Measurements from ENCODE around the gene DOCK3. TPM values are rescaled to one million over a fixed set of nuclear protein-coding genes. Genes with fewer than 3 reads are reported as not detected.
"Not testable (repeated sequence)": the region's sequence is repeated elsewhere in the genome, so short reads cannot be mapped to it uniquely, and the experiment has no call there.

DOCK3 gene
- polyA plus RNA-seq, 1 donor from 2014 or later: not detected

- H3K9me3 Mint-ChIP-seq: peaks cover 10 to 13% (median 13%) of the 10 kb centered on the region in 3 donors
- H3K36me3 Mint-ChIP-seq: peaks cover 4% of the 10 kb centered on the region
- H3K27me3 Mint-ChIP-seq: peaks cover 5% of the 10 kb centered on the region
- H3K27ac Mint-ChIP-seq: no peak overlapping the region
- H3K4me3 Mint-ChIP-seq: no peak overlapping the region
- no peaks in the 10 kb centered on the region for H3K4me1 Mint-ChIP-seq
Observed at GRCh38 chr3:50890688-50891344, 216.1 kb downstream of the DOCK3 start.

- not testable (repeated sequence) for H3K36me3 Mint-ChIP-seq, H3K4me1 Mint-ChIP-seq, H3K27me3 Mint-ChIP-seq, H3K4me3 Mint-ChIP-seq, H3K9me3 Mint-ChIP-seq, H3K27ac Mint-ChIP-seq
Observed at GRCh38 chr3:50901097-50901496, 226.4 kb downstream of the DOCK3 start.

- H3K9me3 Mint-ChIP-seq: peaks cover 5 to 8% (median 8%) of the 10 kb centered on the region in 3 donors
- H3K4me3 Mint-ChIP-seq: no peak overlapping the region
- H3K36me3 Mint-ChIP-seq: no peaks in the 10 kb centered on the region
- peaks cover 1% of the 10 kb centered on the region for H3K27me3 Mint-ChIP-seq
- H3K27ac Mint-ChIP-seq: no peak overlapping the region
- no peaks in the 10 kb centered on the region for H3K4me1 Mint-ChIP-seq
Observed at GRCh38 chr3:50912746-50913145, 238.0 kb downstream of the DOCK3 start.

- Mint-ChIP-seq H3K4me3 (no peak overlapping the region), H3K4me1 (no peaks in the 10 kb centered on the region), H3K27me3 (peaks cover 1% of the 10 kb centered on the region), H3K9me3 (peaks cover 2 to 4% (median 2%) of the 10 kb centered on the region in 3 donors), H3K36me3 (no peaks in the 10 kb centered on the region), H3K27ac (no peak overlapping the region)
Observed at GRCh38 chr3:50913260-50913659, 238.5 kb downstream of the DOCK3 start.

GRCh38 chr3:50922071-50922470, 247.3 kb downstream of the DOCK3 start:
- H3K27ac Mint-ChIP-seq: not testable (repeated sequence)

GRCh38 chr3:50923955-50924354, 249.2 kb downstream of the DOCK3 start:
- no peak overlapping the region for H3K27ac Mint-ChIP-seq
- no peaks in the 10 kb centered on the region for H3K36me3 Mint-ChIP-seq
- no peaks in the 10 kb centered on the region for H3K4me1 Mint-ChIP-seq
- H3K4me3 Mint-ChIP-seq: no peak overlapping the region
- H3K9me3 Mint-ChIP-seq: peaks cover 0 to 20% (median 6%) of the 10 kb centered on the region in 3 donors
- peaks cover 11% of the 10 kb centered on the region for H3K27me3 Mint-ChIP-seq

More at GRCh38 chr3:50922071-50922470, 247.3 kb downstream of the DOCK3 start:
- H3K36me3 Mint-ChIP-seq, H3K4me1 Mint-ChIP-seq, H3K4me3 Mint-ChIP-seq: not testable (repeated sequence)
- Mint-ChIP-seq H3K27me3 (peaks cover 11% of the 10 kb centered on the region), H3K9me3 (peaks cover 0 to 23% (median 6%) of the 10 kb centered on the region in 3 donors)

GRCh38 chr3:50924638-50925037, 249.9 kb downstream of the DOCK3 start:
- Mint-ChIP-seq H3K36me3 (no peaks in the 10 kb centered on the region), H3K4me1 (no peaks in the 10 kb centered on the region), H3K27ac (no peak overlapping the region), H3K27me3 (peaks cover 11% of the 10 kb centered on the region), H3K9me3 (peaks cover 0 to 15% (median 4%) of the 10 kb centered on the region in 3 donors), H3K4me3 (no peak overlapping the region)

- H3K4me1 Mint-ChIP-seq: no peaks in the 10 kb centered on the region
- H3K27ac Mint-ChIP-seq: no peak overlapping the region
- peaks cover 0 to 12% (median 0%) of the 10 kb centered on the region in 3 donors for H3K9me3 Mint-ChIP-seq
- peaks cover 11% of the 10 kb centered on the region for H3K27me3 Mint-ChIP-seq
- H3K36me3 Mint-ChIP-seq: no peaks in the 10 kb centered on the region
- no peak overlapping the region for H3K4me3 Mint-ChIP-seq
Observed at GRCh38 chr3:50926868-50927267, 252.1 kb downstream of the DOCK3 start.

GRCh38 chr3:50930371-50931208, 255.9 kb downstream of the DOCK3 start:
- peaks cover 6 to 15% (median 8%) of the 10 kb centered on the region in 3 donors for H3K9me3 Mint-ChIP-seq
- H3K27me3 Mint-ChIP-seq: peaks cover 3% of the 10 kb centered on the region
- no peaks in the 10 kb centered on the region for H3K4me1 Mint-ChIP-seq
- H3K4me3 Mint-ChIP-seq: no peak overlapping the region
- H3K27ac Mint-ChIP-seq: no peak overlapping the region
- H3K36me3 Mint-ChIP-seq: no peaks in the 10 kb centered on the region

GRCh38 chr3:50932918-50933317, 258.2 kb downstream of the DOCK3 start:
- Mint-ChIP-seq H3K9me3 (peaks cover 8 to 18% (median 11%) of the 10 kb centered on the region in 3 donors), H3K4me3 (peak overlapping the region in 1 of 4 donors; percentile 10)
- not testable (repeated sequence) for H3K27me3 Mint-ChIP-seq, H3K4me1 Mint-ChIP-seq, H3K27ac Mint-ChIP-seq, H3K36me3 Mint-ChIP-seq

- Mint-ChIP-seq H3K27me3 (peaks cover 5% of the 10 kb centered on the region), H3K27ac (no peak overlapping the region), H3K4me3 (no peak overlapping the region), H3K4me1 (no peaks in the 10 kb centered on the region), H3K9me3 (peaks cover 8 to 15% (median 11%) of the 10 kb centered on the region in 3 donors), H3K36me3 (peaks cover 3% of the 10 kb centered on the region)
Observed at GRCh38 chr3:50936389-50936788, 261.7 kb downstream of the DOCK3 start.

GRCh38 chr3:50947419-50947818, 272.7 kb downstream of the DOCK3 start:
- Mint-ChIP-seq H3K9me3 (no peaks in the 10 kb centered on the region), H3K36me3 (peaks cover 2% of the 10 kb centered on the region), H3K4me1 (peaks cover 0 to 14% (median 7%) of the 10 kb centered on the region in 3 donors), H3K27ac (no peak overlapping the region), H3K4me3 (no peak overlapping the region), H3K27me3 (peaks cover 2% of the 10 kb centered on the region)

GRCh38 chr3:50950591-50950990, 275.9 kb downstream of the DOCK3 start:
- H3K4me3 Mint-ChIP-seq: peak overlapping the region in 1 of 4 donors; percentile 85

GRCh38 chr3:50953825-50954414, 279.2 kb downstream of the DOCK3 start:
- peaks cover 0 to 4% (median 0%) of the 10 kb centered on the region in 3 donors for H3K9me3 Mint-ChIP-seq
- peaks cover 2% of the 10 kb centered on the region for H3K27me3 Mint-ChIP-seq
- H3K36me3 Mint-ChIP-seq: peaks cover 2% of the 10 kb centered on the region
- no peak overlapping the region for H3K4me3 Mint-ChIP-seq
- H3K4me1 Mint-ChIP-seq: peaks cover 0 to 14% (median 7%) of the 10 kb centered on the region in 3 donors
- H3K27ac Mint-ChIP-seq: no peak overlapping the region

More at GRCh38 chr3:50950591-50950990, 275.9 kb downstream of the DOCK3 start:
- Mint-ChIP-seq H3K4me1 (peaks cover 0 to 14% (median 7%) of the 10 kb centered on the region in 3 donors), H3K27ac (no peak overlapping the region), H3K36me3 (peaks cover 2% of the 10 kb centered on the region), H3K9me3 (peaks cover 0 to 3% (median 0%) of the 10 kb centered on the region in 3 donors), H3K27me3 (peaks cover 3% of the 10 kb centered on the region)

- Mint-ChIP-seq H3K36me3 (no peaks in the 10 kb centered on the region), H3K4me1 (no peaks in the 10 kb centered on the region), H3K27ac (no peak overlapping the region), H3K9me3 (no peaks in the 10 kb centered on the region), H3K27me3 (no peaks in the 10 kb centered on the region), H3K4me3 (no peak overlapping the region)
Observed at GRCh38 chr3:50961386-50961785, 286.7 kb downstream of the DOCK3 start.

Data from IgD-negative memory B cell (primary cell).